GM23248 (cell line): ENCODE measurements around the gene ZNF500. TPM values are rescaled to one million over a fixed set of nuclear protein-coding genes. Genes with fewer than 3 reads are reported as not detected.

Source experiments
- DNase-seq: peaks from one replicate; pipeline ENCODE4 v3.0.0-alpha.2; 2015
- H2AFZ ChIP-seq: fragments of 200-600 bp; sonication (generic); 2 replicates; pipeline ENCODE4 v1.6.1; 2016; ENCODE audit warnings: antibody characterized with exemption
- H3F3A ChIP-seq: fragments of 200-600 bp; sonication (generic); 2 replicates; pipeline ENCODE4 v1.6.1; 2016; ENCODE audit warnings: mild to moderate bottlenecking, antibody characterized with exemption, mixed run types; ENCODE audit not compliant: insufficient read depth
- H3K27ac ChIP-seq: fragments of 200-600 bp; sonication (generic); 2 replicates; pipeline ENCODE4 v1.5.1; 2016; ENCODE audit warnings: mild to moderate bottlenecking
- H3K27me3 ChIP-seq: fragments of 200-600 bp; sonication (generic); replicated peaks from 2 replicates; pipeline ENCODE4 v1.6.1; 2016; ENCODE audit warnings: mild to moderate bottlenecking; ENCODE audit not compliant: insufficient read depth
- H3K36me3 ChIP-seq: fragments of 200-600 bp; sonication (generic); 2 replicates; pipeline ENCODE4 v1.6.1; 2016; ENCODE audit warnings: low read depth, mild to moderate bottlenecking
- H3K4me1 ChIP-seq: fragments of 200-600 bp; sonication (generic); 2 replicates; pipeline ENCODE4 v1.6.1; 2016; ENCODE audit warnings: mild to moderate bottlenecking; ENCODE audit not compliant: insufficient read depth
- H3K4me2 ChIP-seq: fragments of 200-600 bp; sonication (generic); one replicate; pipeline ENCODE4 v1.6.1; 2016; ENCODE audit warnings: mild to moderate bottlenecking; ENCODE audit not compliant: unreplicated experiment
- H3K4me3 ChIP-seq: fragments of 200-600 bp; sonication (generic); 2 replicates; pipeline ENCODE4 v1.5.1; 2016; ENCODE audit warnings: mild to moderate bottlenecking
- H3K79me2 ChIP-seq: fragments of 200-600 bp; sonication (generic); 2 replicates; pipeline ENCODE4 v1.6.1; 2016; ENCODE audit warnings: mild to moderate bottlenecking; ENCODE audit not compliant: insufficient read depth
- H3K9ac ChIP-seq: fragments of 200-600 bp; sonication (generic); 2 replicates; pipeline ENCODE4 v1.6.1; 2016; ENCODE audit warnings: mild to moderate bottlenecking
- H3K9me2 ChIP-seq: fragments of 200-600 bp; sonication (generic); 2 replicates; pipeline ENCODE4 v1.6.1; 2016; ENCODE audit warnings: mixed run types, mild to moderate bottlenecking, moderate library complexity; ENCODE audit not compliant: insufficient read depth
- H3K9me3 ChIP-seq: fragments of 200-600 bp; sonication (generic); one replicate; pipeline ENCODE4 v1.6.1; 2017; ENCODE audit warnings: low read depth
- H4K20me1 ChIP-seq: fragments of 200-600 bp; sonication (generic); 2 replicates; pipeline ENCODE4 v1.6.0; 2016; ENCODE audit not compliant: insufficient read depth
- EZH2 ChIP-seq: fragments of 200-600 bp; sonication (generic); IDR thresholded peaks from 2 replicates; pipeline ENCODE4 v1.6.1; 2018; ENCODE audit warnings: antibody characterized with exemption, mild to moderate bottlenecking; ENCODE audit not compliant: insufficient read depth, poor library complexity, severe bottlenecking
- EZH2phosphoT487 ChIP-seq: fragments of 200-600 bp; sonication (generic); IDR thresholded peaks from 2 replicates; pipeline ENCODE4 v1.6.1; 2018; ENCODE audit warnings: antibody characterized with exemption, moderate library complexity, mild to moderate bottlenecking, low read depth; ENCODE audit not compliant: insufficient read depth
- WGBS, 2 experiments: methylation state at CpG; one replicate each; pipeline ENCODE4 v1.1.6; 2015 to 2017; ENCODE audit warnings: low lambda C conversion rate in 2 of 2, low coverage in 1 of 2; ENCODE audit errors: missing lambda C conversion rate in 2 of 2; 5-methylcytosine and 5-hydroxymethylcytosine counted together
- in situ Hi-C: fragments of 300-500 bp; cut with MboI; formaldehyde crosslinking; loops from 2 replicates; pipeline ENCODE4 v1.15.0; 2020
- polyA plus RNA-seq: library from polyadenylated mRNA; unstranded; fragments of >200 nt; fragmentation: Nextera tagmentation; extraction: Ambion mirVana; gene quantifications from 2 replicates; pipeline ENCODE4 v1.2.1, GENCODE V29; 2016
- total RNA-seq: library from RNA; depleted of rRNA; stranded (reverse); fragments of >200 nt; shearing (Covaris generic); gene quantifications from 2 replicates; pipeline ENCODE4 v1.2.3, GENCODE V29; 2014

Gene ZNF500
- total and polyA plus RNA-seq, 2 experiments from 2014 or later, result 7.4 to 12.3 TPM

- Histone ChIP-seq H3K9me3 (no peaks in the 10 kb centered on the region), H3K9ac (no peak overlapping the region), H3K27ac (no peak overlapping the region), H3K36me3 (no peaks in the 10 kb centered on the region), H3K79me2 (peaks cover 4% of the 10 kb centered on the region), H3K27me3 (no peaks in the 10 kb centered on the region), H3K4me1 (no peaks in the 10 kb centered on the region), H3K4me2 (no peak overlapping the region), H3K9me2 (no peaks in the 10 kb centered on the region), H3F3A (peaks cover 8% of the 10 kb centered on the region; the same call in 1 of the 2 replicates), H4K20me1 (no peaks in the 10 kb centered on the region), H2AFZ (no peak overlapping the region), H3K4me3 (no peak overlapping the region)
- no peak for DNase-seq
- in situ Hi-C loops, result no loop called here
- TF ChIP-seq EZH2phosphoT487 (no peak), EZH2 (no peak)
- 41 to 43% methylated on average over 3 of the region's 3 CpGs for WGBS, 2 experiments
These were observed 4.7 kb upstream of the ZNF500 start for GRCh38 chr16:4771646-4772045.

- peak overlapping the region; percentile 52 for H3K4me2 ChIP-seq
- no peaks in the 10 kb centered on the region for H3K27me3 ChIP-seq
- H4K20me1 ChIP-seq, result no peaks in the 10 kb centered on the region
- peak overlapping the region; percentile 77; the same call in 1 of the 2 replicates for H3K4me3 ChIP-seq
- peaks cover 5% of the 10 kb centered on the region for H3K4me1 ChIP-seq
- WGBS, 2 experiments, result 65 to 75% methylated on average over 7 of the region's 7 CpGs
- no peaks in the 10 kb centered on the region for H3K36me3 ChIP-seq
- H3K27ac ChIP-seq, result no peak overlapping the region
- no peak for DNase-seq
- no peaks in the 10 kb centered on the region for H3K9me2 ChIP-seq
- no peaks in the 10 kb centered on the region for H3K9me3 ChIP-seq
- in situ Hi-C loops, result no loop called here
- no peak overlapping the region for H3K9ac ChIP-seq
- H2AFZ ChIP-seq, result peak overlapping the region; percentile 95
- peaks cover 8% of the 10 kb centered on the region; the same call in 1 of the 2 replicates for H3F3A ChIP-seq
- TF ChIP-seq EZH2phosphoT487 (no peak), EZH2 (no peak)
- peaks cover 26% of the 10 kb centered on the region for H3K79me2 ChIP-seq
These were observed 2.3 kb upstream of the ZNF500 start for GRCh38 chr16:4769306-4769638.

DNA sequence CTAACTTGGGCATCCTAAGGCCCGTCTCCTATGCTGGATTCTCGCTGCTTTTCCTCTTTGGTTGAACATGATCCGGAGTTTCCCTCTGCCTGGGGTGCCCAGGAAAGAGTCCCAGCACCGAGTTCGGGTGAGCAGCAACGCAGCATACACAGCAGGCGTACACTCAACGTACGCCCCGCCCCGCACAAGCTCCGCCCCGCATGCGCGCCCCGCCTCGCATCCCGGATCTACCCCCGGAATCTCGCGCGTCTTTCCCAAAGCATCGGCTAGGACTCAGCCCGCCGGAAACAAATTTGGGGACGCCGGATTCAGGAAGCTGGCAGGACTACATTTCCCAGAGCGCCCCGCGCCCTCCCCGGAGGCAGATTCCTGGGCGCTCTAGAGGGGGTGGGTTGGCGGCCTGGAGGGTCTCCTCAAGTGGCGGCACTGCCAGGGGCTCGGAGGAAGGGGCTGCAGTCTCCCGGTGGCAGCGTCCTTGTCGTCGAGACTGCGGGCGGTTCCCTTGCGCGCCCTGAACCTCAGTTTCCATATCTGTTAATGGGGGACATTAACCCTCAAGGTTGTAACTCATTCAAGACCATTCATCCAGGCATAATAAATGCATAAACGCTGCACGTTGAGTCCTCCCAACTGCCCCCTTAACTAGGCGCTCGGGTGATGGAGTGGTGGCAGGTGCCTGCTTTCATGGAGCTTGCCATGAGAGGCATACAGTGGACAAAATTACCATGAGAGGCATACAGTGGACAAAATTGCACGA lies 1.8 kb upstream of the ZNF500 start:
- no peak for TF ChIP-seq EZH2
- TF ChIP-seq EZH2phosphoT487, result no peak
- H3K4me2 ChIP-seq, result peak overlapping the region; percentile 89
- WGBS, 2 experiments, result 2 to 3% methylated on average over 36 to 48 of the region's 48 CpGs
- no peaks in the 10 kb centered on the region for H3K9me2 ChIP-seq
- H3K4me3 ChIP-seq, result peak overlapping the region; percentile 77
- peak overlapping the region; percentile 95 for H2AFZ ChIP-seq
- in situ Hi-C loops, result no loop called here
- H4K20me1 ChIP-seq, result no peaks in the 10 kb centered on the region
- H3K9me3 ChIP-seq, result no peaks in the 10 kb centered on the region
- H3K4me1 ChIP-seq, result peaks cover 5% of the 10 kb centered on the region
- H3K27ac ChIP-seq, result peak overlapping the region; percentile 80
- DNase-seq, result peak; percentile 99
- no peaks in the 10 kb centered on the region for H3K36me3 ChIP-seq
- H3F3A ChIP-seq, result peaks cover 8% of the 10 kb centered on the region; the same call in 1 of the 2 replicates
- H3K79me2 ChIP-seq, result peaks cover 31% of the 10 kb centered on the region
- no peaks in the 10 kb centered on the region for H3K27me3 ChIP-seq
- H3K9ac ChIP-seq, result peak overlapping the region; percentile 75

DNA sequence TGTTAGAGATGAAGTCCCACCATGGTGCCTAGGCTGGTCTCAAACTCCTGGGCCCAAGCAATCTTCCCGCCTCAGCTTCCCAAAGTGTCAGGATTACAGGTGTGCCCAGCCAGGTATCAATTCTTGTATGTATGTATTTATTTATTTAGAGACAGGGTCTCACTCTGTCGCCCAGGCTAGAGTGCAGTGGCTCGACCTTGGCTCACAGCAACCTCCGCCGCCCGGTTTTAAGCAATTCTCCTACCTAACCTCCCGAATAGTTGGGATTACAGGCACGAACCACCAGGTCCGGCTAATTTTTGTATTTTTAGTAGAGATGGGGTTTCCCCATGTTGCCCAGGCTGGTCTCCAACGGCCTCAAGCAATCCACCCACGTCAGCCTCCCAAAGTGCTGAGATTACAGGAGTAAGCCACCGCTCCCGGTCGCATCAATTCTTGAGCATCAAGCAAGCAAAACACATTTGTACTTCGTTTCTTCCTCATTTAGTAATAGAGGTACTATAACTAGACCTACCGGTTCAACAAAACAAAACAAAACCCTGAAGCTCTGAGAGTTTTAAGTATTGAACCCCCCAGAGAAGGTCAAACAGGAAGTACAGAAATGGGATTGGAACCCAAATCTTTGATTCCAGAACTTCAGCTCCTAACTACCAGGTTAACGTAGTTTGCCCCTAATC lies 1.0 kb upstream of the ZNF500 start:
- H3K27ac ChIP-seq, result peak overlapping the region; percentile 80
- peaks cover 8% of the 10 kb centered on the region; the same call in 1 of the 2 replicates for H3F3A ChIP-seq
- in situ Hi-C loops, result no loop called here
- no peaks in the 10 kb centered on the region for H4K20me1 ChIP-seq
- WGBS, 2 experiments, result 45 to 49% methylated on average over 17 of the region's 17 CpGs
- peak overlapping the region; percentile 95 for H2AFZ ChIP-seq
- no peaks in the 10 kb centered on the region for H3K27me3 ChIP-seq
- peaks cover 38% of the 10 kb centered on the region for H3K79me2 ChIP-seq
- H3K9ac ChIP-seq, result peak overlapping the region; percentile 75
- no peaks in the 10 kb centered on the region for H3K9me3 ChIP-seq
- 0 out of 2 replicates have a peak, but pooled peaks cover 4% of the 10 kb centered on the region for H3K36me3 ChIP-seq
- peak; percentile 69 for DNase-seq
- peaks cover 5% of the 10 kb centered on the region for H3K4me1 ChIP-seq
- peak overlapping the region; percentile 77 for H3K4me3 ChIP-seq
- H3K4me2 ChIP-seq, result peak overlapping the region; percentile 89
- H3K9me2 ChIP-seq, result no peaks in the 10 kb centered on the region
- TF ChIP-seq EZH2, result no peak
